Measurements from ENCODE around the gene SPATA31A5. TPM values are rescaled to one million over a fixed set of nuclear protein-coding genes. Genes with fewer than 3 reads are reported as not detected.
"Not testable (repeated sequence)": the region's sequence is repeated elsewhere in the genome, so short reads cannot be mapped to it uniquely, and the experiment has no call there.

The SPATA31A5 gene
- not detected for polyA plus RNA-seq (ENCODE audit: insufficient read depth in 1 of 5, insufficient read length in 5 of 5, low replicate concordance in 1 of 5)
- long read RNA-seq, donor 1 = 0 reads
- long read RNA-seq, donor 2 = 0 reads
- long read RNA-seq, donor 3 = 0 reads
- long read RNA-seq, donor 4 = 0 reads
- long read RNA-seq, donor 5 = 0 reads
- long read RNA-seq, donor 6 = 0 reads
- long read RNA-seq, donor 7 = 0 reads
- long read RNA-seq, donor 8 = 0 reads

- not testable (repeated sequence) for DNase-seq
Observed at GRCh38 chr9:60914107-60914506, at the start of gene SPATA31A5. Gene SPATA31A5 (plus strand): TSS chr9:60914407. CDS start chr9:60914436, 29 bp downstream.

- DNase-seq = not testable (repeated sequence)
Observed at GRCh38 chr9:60962990-60963350, 48.8 kb downstream of the SPATA31A5 start.

- not testable (repeated sequence) for DNase-seq
Observed at GRCh38 chr9:60966382-60966781, 52.2 kb downstream of the SPATA31A5 start.

Data from right lung (tissue), 10 donors.